HG03103 (cell line): ENCODE data around the gene NACA.
"Not testable (repeated sequence)": the region's sequence is repeated elsewhere in the genome, so short reads cannot be mapped to it uniquely, and the experiment has no call there.

Experiments used
- ATAC-seq: cut with Tn5 transposase; IDR thresholded peaks from one replicate; pipeline ENCODE4 v1.9.1; 2021; ENCODE audit warnings: low read depth; ENCODE audit not compliant: unreplicated experiment

The NACA gene

DNA sequence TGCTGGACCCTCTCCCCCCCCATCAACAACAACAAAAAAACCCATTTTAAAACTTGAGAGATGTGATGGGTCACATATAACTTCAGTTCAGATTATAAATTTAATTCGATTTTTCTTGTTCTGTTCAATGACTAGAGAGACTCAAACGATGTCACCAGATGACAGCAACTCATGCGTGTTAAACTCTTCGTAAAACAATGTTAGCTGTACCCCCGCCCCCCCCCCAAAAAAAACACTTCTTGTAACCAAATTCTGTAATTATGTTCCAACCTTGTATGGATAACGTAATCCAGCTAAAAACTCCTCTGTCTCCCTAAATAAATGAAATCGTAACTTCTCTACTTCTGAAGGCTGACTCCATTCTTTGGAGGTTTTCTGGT is 614 bp upstream of the NACA start:
- ATAC-seq, result no peak

DNA sequence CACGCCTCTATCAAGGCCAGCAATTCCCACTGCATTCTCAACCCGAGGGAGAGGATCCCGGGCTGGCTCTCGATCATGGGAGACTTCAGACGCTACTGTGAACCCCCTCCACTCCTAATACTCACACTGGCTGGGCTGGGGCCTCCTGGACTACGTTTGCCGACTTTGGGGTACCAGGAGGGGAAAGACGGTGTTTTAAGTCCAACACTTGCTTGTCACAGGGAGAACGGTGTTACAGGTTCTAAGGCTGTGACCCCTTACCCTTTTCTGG is 463 bp downstream of the NACA start:
- no peak for ATAC-seq

DNA sequence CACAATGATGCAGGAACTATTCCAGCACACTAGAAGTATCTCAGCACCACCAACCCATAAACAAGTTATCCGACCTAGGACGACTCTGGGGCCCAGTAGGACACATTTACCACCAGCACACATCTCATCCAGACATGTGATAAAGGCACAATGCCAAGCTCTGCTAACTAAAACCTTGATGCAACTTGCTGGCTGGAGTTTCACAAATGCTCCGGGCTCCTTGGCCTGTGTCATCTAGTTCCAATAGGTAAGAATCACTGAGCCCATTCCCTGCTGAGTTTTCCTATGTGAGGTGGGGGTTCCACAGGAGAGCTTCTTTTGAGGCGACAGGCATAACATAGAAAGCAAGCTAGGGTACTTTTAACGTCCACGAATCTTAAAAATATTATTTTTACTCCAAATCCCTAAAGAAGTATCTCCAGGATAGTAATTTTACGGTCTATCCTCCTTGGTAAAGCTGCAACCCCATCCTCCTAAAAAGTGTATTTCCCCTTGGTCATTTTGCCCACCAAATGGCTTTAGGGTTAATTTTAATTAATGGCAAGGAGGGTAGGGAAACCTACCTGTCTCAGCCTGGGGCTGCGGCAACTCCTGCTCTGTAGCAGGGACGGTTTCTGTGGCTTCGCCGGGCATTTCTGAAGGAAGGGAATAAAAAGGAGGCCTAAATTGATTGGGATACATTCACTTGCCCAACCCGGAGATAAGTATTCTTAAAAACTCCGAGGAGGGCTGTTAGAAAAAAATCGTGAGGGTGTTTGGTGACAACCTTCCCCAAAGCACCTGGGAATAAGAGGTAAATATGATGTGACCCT is 1.0 kb downstream of the NACA start:
- no peak for ATAC-seq

DNA sequence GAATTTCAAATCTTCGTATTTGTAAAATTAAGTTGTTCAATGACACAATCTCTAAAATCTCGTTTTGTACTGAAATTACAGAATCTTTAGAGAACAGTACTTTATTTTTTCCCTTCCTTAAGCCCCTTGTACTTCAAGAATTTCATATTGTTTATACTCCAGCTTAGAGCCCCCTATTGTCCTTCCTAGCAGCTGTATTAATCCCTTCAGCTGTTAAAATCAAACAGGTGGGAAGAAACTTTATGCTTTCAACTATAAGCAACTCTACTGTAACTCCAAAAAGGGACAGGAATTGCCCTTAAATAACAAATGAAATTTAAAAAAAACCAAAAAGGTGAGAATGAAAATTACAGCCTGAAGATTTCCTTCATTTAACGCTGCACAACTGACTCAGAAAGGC is 1.7 kb downstream of the NACA start:
- no peak for ATAC-seq

DNA sequence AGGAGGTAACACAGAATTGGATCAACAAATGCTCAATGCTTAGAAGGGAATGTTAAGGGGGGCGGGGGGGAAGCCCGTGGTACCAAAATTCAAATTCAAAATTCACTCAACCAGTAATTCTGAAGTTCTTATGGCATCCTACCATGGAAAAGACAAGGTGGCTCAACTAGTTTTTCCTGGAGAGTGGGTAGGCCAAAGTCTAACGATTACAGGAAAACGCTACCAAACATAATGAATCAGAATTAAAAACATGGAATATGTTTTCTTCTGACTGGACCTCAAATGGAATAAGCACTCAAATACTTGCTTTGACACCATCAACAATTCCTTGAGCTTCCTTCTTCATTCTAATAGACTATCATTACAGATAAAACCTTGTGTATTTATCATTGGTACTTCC is 2.3 kb downstream of the NACA start:
- ATAC-seq, result no peak

DNA sequence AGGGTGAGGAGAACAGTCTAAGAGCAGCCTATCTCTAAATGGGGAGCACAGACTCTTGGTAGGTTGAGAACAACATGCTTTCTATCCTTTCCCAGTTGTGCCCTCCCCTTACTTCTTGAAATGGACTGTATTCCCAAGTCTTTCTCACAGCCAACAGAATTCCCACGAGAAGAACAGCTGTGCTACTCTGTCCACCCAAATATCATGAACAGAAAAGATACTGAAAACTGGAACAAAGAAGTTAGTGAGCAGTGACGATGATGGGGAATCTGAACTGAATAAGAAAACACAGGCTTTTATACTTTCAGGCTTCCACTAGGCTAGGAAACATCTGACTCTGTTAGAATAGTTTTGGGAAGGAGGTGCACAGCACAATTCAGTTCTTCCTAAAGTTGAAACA is 3.4 kb downstream of the NACA start:
- ATAC-seq, result no peak

DNA sequence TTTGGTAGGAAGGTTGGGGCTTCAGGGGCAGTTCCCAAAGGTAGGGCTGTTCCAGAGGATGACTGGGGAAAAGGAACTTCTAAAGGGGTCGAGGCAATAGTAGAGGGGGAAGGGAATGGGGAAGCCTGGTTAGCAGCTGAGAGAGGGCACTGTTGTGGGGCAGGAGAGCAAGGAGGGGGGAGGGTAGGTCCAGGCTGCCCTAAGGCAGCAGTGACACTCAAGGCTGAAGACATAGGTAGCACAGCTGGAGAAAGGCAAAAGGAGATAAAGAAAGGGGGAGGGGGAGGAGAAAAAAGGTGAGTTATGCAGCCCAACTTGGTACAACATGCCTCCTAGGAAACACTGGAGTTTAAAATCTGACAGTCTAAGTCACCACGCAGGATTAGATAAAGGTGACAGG is 3.9 kb downstream of the NACA start:
- ATAC-seq, result no peak

DNA sequence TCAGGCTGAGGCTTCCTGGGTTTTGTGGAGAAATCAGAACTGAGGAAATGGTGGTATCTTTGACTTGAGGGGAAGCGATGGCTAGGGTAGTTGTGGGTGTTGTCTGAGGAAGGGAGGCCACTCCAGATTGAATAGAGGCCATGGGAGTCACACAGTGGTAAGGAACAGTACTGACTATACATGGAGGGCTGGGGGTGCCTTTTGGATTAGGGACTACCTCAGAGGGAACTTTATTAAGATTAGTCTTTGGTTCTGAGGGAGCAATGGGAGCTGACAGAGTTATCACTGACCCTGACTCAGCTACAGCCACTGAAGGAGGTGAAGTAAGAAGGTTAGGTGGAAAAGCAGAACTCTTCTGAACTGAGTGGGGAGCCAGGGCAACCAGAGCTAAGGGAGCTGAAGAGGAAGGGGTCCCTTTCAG is 4.4 kb downstream of the NACA start:
- ATAC-seq, result no peak

DNA sequence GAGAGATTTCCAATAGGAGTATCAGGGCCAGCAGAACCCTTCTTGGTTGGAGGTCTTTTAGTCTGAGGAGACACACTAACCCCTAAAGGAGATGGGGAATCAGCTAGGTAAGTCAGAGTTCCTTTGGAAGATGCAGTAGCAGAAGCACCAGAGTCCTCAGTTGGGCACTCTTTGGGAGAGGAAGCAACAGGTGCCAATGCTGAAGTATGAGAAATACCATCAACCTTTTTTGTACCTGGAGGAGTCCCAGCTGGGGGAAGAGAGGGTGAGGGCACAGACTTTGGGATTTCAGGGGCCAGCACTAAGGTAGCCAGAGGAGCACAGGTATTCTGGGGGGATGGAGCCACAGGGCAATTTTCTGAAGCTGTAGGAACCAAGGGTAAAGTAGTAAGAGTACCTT is 6.0 kb downstream of the NACA start:
- no peak for ATAC-seq

DNA sequence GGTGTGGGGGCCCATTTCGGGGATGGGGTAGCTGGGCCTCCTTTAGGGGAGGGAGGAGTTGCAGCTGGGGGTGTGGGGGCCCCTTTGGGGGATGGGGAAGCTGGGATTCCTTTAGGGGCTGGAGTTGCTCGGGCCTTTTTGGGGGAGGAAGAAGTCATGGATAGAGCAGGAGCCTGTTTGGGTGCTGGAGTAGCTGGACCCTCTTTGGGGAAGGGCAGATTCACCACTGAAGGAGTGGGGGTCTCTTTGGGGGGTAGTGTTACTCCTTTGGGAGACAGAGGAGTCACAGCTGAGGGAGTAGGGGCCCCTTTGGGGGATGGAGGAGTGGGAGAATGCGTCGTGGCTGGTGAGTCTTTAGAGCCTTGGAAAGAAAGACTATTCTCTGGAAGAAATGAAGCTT is 6.5 kb downstream of the NACA start:
- ATAC-seq, result no peak

DNA sequence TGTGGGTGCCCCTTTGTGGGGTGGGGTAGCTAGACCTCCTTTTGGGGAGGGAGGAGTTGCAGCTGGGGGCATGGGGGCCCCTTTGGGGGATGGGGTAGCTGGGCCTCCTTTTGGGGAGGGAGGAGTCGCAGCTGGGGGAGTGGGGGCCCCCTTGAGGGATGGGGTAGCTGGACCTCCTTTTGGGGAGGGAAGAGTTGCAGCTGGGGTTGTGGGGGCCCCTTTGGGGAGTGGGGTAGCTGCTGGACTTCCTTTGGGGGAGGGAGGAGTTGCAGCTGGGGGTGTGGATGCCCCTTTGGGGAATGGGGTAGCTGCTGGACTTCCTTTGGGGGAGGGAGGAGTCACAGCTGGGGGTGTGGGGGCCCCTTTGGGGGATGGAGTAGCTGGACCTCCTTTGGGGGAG is 7.0 kb downstream of the NACA start:
- ATAC-seq, result no peak

DNA sequence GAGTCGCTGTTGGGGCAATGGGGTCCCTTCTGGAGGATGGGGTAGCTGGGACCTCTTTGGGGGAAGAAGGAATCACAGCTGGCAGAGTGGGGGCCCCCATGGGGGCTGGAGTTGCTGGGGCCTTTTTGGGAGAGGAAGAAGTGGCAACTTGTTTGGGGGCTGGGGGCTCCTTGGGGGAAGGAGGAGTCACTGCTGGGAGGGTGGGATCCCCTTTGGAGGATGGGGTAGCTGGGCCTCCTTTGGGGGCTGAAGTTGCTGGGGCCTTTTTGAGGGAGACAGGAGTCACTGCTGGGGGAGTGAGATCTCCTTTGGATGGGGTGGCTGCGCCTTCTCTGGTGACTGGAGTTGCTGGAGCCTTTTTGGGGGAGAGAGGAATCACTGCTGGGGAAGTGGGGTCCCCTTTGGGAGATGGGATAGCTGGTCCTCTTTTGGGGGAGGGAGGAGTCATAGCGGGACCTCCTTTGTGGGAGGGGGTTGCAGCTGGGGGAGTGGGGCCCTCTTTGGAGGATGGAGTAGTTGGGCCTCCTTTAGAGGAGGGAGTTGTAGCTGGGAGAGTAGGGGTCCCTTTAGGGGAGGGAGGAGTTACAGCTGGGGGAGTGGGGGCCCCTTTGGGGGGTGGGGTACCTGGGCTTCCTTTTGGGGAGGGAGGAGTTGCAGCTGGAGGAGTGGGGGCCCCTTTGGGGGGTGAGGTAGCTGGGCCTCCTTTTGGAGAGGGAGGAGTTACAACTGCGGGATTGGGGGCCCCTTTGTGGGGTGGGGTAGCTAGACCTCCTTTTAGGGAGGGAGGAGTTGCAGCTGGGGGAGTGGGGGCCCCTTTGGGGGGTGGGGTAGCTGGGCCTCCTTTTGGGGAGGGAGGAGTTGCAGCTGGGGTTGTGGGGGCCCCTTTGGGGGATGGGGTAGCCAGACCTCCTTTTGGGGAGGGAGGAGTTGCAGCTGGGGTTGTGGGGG is 7.9 kb downstream of the NACA start:
- ATAC-seq, result no peak

DNA sequence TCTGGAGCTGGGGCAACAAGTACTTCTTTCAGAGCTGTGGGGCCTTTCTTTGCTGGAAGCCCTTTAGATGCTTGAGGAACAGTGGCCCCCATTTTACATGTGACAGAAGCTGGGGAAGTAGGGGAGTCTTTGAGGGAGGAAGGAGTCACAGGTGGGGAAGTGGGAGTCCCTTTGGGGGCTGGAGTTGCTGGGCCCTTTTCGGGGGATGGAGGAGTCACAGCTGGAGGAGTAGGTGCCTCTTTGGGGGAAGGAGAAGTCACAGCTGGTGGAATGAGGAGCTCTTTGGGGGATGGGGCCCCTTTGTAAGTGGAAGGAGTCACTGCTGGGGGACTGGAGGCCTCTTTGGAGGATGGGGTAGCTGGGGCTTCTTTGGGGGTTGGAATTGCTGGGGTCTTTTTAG is 8.6 kb downstream of the NACA start:
- ATAC-seq, result no peak

DNA sequence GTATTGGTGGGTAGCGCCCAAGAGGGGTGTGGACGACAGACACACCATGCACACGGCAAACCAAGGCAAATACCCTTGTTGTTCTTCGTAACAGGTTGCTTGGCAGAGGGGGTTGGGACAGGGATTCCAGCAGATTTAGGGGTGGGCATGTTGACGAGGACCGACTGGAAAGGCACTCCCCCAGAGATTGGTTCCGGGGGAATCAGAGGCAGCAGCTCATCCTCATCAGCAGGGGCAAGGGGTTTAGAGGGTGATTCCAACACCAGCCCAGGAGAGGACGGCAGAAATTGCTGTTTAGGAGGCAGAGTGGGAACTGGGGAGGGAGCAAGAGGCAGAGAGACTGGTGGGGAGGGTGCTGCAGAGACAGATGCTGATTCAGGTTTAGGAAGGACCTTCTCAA is 9.3 kb downstream of the NACA start:
- no peak for ATAC-seq

DNA sequence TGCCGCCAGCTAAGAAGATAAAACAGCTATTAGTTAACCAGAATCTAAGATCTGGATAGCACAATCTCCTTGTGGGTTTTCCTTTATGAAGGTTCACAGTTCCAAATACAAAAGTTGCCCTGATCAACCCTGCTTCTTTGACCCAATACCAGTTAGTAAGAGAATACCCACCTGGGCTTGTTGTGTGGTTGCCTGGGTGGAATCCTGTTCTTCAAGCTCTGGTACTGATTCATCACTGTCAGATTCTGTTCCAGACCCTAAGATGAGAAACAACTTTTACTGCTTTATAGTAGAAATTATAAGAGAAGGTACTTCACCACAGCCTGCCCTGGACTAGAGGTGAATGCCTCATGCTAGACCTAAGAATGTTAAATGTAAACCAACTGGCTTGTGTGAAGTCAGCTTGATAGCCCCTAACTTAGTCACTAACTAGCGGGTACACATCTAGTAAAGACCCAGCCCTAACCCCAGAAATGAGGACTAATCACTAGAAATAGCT is 10.6 kb downstream of the NACA start:
- no peak for ATAC-seq

DNA sequence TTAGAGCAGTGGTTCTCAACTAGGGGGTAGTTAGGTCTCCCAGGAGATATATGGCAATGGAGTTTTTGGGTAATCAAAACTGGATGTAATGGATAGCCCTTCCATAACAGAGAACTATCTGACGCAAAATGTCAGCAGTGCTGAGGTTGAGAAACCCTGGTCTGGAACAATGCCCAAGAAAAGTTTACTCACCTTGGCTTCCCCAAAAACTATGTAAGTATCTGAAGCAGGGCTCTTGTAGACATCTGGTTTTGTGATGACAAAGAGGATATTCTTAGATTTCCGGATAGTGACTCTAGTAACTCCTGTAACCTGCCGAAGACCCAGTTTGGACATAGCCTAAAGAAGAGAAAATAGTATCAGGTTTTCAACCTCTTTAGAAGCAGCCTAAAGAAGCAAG is 11.8 kb downstream of the NACA start:
- no peak for ATAC-seq

DNA sequence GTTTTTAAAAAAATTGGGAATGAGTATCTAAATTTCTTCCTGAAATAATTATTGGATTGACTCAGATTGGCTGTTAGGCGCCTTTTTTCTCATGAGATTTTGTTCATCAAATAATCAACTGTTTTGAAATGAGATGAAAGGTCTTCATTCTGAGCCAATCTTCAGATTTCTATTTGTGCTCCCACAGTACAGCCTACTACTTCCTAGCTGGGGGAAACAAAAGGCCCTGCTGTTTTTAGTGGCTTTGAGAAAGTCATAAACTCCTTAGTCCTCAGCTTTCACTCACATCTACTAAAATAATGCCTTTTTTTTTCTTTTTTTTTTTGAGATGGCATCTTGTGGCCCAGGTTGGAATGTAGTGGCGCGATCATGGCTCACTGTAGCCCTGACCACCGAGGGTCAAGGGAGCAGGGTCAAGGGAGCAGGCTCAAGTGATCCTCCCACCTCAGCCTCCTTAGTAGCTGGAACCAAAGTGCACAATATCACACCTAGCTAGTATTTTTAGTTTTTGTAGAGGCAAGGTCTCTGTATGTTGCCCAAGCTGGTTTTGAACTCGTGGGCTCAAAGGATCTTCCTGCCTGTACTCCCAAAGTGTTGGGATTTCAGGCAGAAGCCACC is 15.2 kb downstream of the NACA start:
- ATAC-seq, result no peak

DNA sequence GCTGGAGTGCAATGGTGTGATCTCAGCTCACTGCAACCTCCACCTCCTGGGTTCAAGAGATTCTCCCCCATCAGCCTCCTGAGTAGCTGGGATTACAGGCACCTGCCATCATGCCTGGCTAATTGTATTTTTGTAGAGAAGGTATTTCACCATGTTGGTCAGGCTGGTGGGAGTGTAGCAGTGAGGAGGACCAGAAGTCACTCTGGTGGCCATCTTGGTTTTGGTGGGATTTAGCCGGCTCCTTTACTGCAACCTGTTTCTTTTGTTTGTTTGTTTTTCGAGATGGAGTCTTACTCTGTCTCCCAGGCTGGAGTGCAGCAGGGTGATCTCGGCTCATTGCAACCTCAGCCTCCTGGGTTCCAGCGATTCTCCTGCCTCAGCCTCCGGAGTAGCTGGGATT is 20.6 kb downstream of the NACA start:
- not testable (repeated sequence) for ATAC-seq

DNA sequence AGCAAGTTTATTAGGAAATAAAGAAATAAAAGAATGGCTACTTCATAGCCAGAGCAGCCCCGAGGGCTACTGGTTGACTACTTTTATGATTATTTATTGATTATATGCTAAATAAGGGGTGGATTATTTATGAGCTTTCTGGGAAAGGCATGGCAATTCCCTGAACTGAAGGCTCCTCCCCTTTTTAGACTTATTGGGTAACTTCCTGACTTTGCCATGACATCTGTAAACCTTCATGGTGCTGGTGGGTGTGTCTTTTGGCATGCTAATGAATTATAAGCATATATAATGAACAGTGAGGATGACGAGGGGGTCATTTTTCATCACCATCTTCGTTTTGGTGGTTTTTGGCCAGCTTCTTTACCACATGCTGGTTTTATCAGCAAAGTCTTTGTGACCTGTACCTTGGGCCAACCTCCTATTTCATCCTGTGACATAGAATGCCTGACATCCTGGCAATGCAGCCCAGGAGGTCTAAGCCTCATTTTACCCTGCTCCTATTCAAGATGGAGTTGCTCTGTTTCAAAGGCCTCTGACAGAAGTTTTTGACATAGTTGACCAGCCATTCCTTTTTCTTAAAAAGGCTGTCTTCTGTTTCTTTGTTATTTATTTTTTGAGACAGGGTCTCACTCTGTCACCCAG is 26.0 kb downstream of the NACA start:
- ATAC-seq, result no peak

DNA sequence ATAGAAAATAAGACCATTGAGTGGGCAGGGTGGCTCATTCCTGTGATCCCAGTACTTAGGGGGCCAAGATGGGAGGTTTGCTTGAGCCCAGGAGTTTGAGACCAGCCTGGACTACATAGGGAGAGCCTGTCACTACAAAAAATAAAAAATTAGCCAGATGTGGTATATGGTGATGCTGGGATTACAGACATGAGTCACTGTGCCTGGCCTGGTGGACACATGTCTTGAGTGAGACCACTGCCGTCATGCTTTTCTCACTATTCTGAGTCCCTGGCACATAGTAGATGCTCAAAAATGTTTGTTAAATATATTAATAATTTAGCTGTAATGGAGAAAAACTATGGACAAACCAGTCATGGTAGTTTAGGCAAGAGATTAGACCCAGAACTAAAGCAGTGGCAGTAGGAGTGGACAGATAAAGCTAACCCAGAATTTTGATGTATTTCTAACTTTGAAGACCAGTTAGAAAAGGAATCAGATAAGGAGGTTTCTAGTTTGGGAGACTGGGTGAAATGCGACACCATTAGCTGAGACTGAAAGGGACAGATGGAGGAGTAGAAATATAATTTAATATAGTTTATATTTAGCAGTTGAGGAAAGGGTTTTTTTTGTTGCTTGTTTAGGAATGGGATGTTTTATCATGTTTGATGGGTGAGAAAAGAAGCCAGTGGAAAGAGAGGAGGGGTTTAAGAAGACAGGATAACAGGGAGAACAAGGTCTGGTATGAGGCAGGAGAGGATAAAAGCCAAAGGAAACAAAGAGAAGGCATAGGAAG is 29.6 kb downstream of the NACA start:
- ATAC-seq, result no peak
